HG03521 (cell line): Measurements from ENCODE around the gene SFTPA1.
"Not testable (repeated sequence)": the region's sequence is repeated elsewhere in the genome, so short reads cannot be mapped to it uniquely, and the experiment has no call there.

Source experiments
- ATAC-seq: cut with Tn5 transposase; IDR thresholded peaks from one replicate; pipeline ENCODE4 v1.9.1; 2021; ENCODE audit warnings: mild to moderate bottlenecking, moderate library complexity; ENCODE audit not compliant: unreplicated experiment

Gene SFTPA1

GRCh38 chr10:79610601-79611191 is at the start of gene SFTPA1:
SFTPA1 (plus strand) TSS chr10:79610939; CDS start chr10:79611826, 887 bp downstream.
- ATAC-seq, result no peak

- ATAC-seq, result no peak
These were observed 49.5 kb upstream of the SFTPA1 start for GRCh38 chr10:79561257-79561656.

GRCh38 chr10:79562135-79562756 is 48.5 kb upstream of the SFTPA1 start:
- no peak for ATAC-seq

GRCh38 chr10:79563426-79563825 is 47.3 kb upstream of the SFTPA1 start:
- ATAC-seq, result no peak

GRCh38 chr10:79570624-79571023 is 40.1 kb upstream of the SFTPA1 start:
- not testable (repeated sequence) for ATAC-seq

- ATAC-seq, result no peak
These were observed 31.4 kb upstream of the SFTPA1 start for GRCh38 chr10:79579361-79579760.

GRCh38 chr10:79581044-79581443 is 29.7 kb upstream of the SFTPA1 start:
- no peak for ATAC-seq

- ATAC-seq, result no peak
These were observed 28.6 kb upstream of the SFTPA1 start for GRCh38 chr10:79582096-79582495.

GRCh38 chr10:79582954-79583353 is 27.8 kb upstream of the SFTPA1 start:
- ATAC-seq, result not testable (repeated sequence)

- no peak for ATAC-seq
These were observed 27.2 kb upstream of the SFTPA1 start for GRCh38 chr10:79583488-79584024.

GRCh38 chr10:79585870-79586527 is 24.7 kb upstream of the SFTPA1 start:
- no peak for ATAC-seq

GRCh38 chr10:79586933-79587332 is 23.8 kb upstream of the SFTPA1 start:
- no peak for ATAC-seq

- ATAC-seq, result no peak
These were observed 21.9 kb upstream of the SFTPA1 start for GRCh38 chr10:79588800-79589199.

- no peak for ATAC-seq
These were observed 17.4 kb upstream of the SFTPA1 start for GRCh38 chr10:79593377-79593776.

- not testable (repeated sequence) for ATAC-seq
These were observed 16.2 kb upstream of the SFTPA1 start for GRCh38 chr10:79594565-79594964.

- no peak for ATAC-seq
These were observed 15.2 kb upstream of the SFTPA1 start for GRCh38 chr10:79595510-79595909.

GRCh38 chr10:79599644-79600043 is 11.1 kb upstream of the SFTPA1 start:
- ATAC-seq, result not testable (repeated sequence)

GRCh38 chr10:79601939-79602338 is 8.8 kb upstream of the SFTPA1 start:
- no peak for ATAC-seq

GRCh38 chr10:79602953-79603352 is 7.8 kb upstream of the SFTPA1 start:
- ATAC-seq, result no peak

GRCh38 chr10:79604294-79604693 is 6.4 kb upstream of the SFTPA1 start:
- ATAC-seq, result no peak

GRCh38 chr10:79605308-79605707 is 5.4 kb upstream of the SFTPA1 start:
- ATAC-seq, result no peak
